HG03060 (cell line): ENCODE results near the gene POLD4.

Source experiments
- ATAC-seq: cut with Tn5 transposase; IDR thresholded peaks from one replicate; pipeline ENCODE4 v1.9.1; 2021; ENCODE audit warnings: low read depth, moderate number of reproducible peaks; ENCODE audit not compliant: unreplicated experiment

The POLD4 gene

DNA sequence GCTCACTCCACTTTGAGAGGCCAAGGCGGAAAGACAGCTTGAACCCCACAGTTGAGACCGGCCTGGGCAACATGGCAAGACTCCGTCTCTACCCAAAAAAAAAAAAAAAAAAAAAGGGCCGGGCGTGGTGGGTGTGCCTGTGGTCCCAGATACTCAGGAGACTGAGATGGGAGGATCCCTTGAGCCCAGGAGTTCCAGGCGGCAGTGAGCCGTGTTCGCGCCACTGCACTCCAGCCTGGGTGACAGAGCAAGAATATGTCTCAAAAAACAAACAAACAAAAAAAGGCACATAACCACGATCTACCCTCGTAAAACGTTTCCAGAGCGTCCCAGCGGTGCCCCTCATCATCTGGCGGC lies 37.6 kb upstream of the POLD4 start:
- no peak for ATAC-seq

DNA sequence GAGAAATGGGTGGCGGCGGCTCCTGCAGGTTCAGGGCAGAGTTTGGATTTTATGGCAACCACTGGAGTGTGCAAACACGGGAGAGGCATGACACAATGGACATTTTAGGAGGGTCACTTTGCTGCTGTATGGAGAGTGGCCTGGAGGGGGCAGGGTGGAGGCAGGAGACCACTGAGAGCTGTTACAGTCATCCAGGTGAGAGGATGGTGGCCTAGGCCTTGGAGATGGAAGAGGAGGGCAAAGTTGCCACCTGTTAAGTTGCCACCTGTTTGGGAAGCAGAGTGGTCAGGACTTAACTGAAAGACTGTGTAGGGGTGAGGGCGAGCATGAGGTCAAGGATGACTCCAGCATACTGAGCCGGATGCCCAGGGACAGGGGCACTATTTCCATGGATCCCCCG lies 36.1 kb upstream of the POLD4 start:
- ATAC-seq: no peak

DNA sequence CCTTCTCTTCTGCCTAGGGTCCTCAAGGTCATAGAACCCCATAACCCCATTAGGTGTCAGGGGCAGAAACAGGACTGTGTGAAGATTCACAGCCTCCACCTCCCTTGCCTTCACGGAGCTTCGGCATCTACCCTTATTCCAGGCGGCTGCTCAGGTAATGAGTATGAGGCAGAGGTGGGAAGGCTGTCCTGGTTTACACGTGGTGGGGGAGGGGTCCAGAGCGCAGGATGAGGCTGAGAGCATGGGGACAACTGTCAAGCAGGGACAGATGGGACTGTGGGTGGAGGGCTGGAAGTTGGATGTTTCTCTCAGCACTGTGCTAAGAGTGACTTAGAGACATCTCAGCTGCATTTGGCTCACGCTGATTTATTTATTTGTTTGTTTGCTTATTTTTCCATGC lies 34.2 kb upstream of the POLD4 start:
- no peak for ATAC-seq

DNA sequence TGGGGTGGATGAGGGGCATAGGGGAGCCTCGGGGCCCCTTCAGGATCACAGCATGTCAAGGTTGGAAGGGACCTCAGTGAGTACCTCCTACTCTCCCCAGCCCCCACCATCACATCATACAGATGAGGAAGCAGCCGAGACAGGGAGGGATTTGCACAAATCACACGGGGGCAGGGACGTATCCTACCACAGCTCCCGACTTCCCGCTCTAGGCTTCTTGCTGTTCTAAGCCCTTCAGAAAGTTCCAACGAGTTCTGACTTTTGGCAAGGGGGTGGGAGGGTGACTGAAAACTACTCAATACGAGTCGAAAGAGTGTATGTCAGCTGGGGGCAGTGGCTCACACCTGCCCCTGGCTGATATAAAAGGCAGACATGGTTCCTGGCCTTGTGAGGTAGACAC lies 33.7 kb upstream of the POLD4 start:
- no peak for ATAC-seq

DNA sequence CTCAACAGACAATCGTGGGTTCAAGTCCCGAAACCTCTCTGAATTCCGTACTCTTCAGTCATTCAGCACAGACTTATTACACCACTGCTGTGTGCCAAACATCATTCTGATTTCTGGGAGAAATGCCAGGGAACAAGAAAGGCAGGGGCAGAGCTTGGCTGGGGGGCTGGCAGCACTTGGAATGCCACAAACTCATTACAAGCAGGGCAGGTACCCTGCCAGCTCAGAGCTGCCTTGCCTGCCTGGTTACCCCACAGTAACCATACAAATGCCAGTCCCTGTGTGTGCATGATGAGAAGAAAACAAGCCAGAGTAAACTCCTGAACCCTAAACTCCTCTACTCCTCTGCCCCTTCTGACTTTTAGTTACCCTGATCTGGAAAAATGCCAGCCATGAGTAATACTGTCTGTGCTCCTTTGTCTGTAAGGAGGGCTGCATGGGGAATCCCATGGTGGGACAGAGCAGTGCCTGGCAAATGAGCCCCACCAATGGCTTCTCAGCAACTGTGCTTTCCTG lies 31.6 kb upstream of the POLD4 start:
- no peak for ATAC-seq

DNA sequence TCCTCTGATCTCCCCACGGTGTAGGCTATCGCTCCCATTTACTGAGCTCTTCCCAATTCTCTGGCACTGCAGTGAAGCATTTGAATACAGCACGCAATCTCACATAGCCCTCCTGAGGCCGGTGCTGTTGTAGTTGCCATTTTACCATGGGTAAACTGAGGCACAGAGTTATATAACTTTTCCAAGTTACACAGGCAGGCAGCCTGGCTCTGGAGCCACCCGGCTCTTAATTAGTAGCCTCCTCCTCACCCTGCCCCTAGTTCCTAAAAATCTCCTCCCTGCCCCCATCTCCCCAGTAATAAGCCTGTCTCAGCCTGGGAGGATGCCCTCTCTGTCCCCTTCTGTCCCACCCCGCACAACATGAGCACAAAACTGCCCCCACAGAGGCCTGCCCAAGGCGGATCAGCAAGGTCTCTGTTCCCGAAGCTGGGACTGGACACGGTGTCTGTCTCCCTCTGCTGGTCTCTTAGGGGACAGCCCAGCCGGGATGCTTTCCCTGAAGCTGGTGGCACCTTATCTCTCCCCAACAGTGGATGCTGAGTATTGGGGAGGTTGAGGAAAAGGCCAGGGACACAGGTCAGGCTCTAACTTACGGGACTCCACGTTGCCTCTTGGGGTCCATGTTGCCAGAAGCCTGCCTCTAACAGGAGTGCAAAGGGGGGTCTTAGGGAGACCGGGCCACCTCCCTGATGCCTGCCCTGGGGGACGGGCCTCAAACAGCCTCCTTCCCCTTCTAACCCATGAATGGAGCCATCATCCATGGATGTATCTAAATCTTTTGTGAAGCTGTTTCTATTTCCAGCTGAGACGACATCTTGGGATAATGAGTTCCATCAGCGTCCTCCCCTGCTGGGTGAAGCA lies 29.2 kb upstream of the POLD4 start:
- no peak for ATAC-seq

DNA sequence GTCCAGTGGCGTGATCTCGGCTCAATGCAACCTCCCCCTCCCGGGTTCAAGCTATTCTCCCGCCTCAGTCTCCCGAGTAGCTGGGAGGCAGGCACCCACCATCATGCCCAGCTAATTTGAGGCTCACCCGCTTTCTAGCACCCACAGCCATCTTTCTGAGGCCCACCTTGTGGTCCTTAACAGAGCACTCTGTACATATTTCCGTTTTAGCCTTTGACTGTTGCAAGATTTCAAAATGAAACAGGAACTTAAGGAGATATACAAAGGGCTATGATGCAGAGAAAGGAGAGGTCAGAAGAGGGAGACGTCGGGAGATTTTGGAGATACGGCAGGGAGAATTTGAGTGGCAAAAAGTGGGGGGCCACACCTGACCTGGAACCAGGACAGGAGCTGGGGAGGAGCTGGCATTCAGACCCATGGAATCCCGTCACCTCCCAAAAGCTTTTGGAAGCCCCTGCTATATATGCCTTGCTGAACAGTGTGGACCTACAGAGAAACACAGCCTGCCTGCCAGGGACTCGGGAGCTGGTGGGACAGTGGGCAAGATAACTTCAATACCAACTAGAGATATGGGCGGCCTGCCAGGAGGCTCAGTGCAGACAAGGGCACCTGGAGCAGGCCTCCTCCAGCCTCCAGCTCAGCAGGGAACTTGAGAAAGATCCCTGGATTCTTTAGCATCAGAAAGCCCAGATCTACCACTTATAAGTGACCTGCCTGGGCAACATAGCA lies 28.1 kb upstream of the POLD4 start:
- ATAC-seq: no peak

DNA sequence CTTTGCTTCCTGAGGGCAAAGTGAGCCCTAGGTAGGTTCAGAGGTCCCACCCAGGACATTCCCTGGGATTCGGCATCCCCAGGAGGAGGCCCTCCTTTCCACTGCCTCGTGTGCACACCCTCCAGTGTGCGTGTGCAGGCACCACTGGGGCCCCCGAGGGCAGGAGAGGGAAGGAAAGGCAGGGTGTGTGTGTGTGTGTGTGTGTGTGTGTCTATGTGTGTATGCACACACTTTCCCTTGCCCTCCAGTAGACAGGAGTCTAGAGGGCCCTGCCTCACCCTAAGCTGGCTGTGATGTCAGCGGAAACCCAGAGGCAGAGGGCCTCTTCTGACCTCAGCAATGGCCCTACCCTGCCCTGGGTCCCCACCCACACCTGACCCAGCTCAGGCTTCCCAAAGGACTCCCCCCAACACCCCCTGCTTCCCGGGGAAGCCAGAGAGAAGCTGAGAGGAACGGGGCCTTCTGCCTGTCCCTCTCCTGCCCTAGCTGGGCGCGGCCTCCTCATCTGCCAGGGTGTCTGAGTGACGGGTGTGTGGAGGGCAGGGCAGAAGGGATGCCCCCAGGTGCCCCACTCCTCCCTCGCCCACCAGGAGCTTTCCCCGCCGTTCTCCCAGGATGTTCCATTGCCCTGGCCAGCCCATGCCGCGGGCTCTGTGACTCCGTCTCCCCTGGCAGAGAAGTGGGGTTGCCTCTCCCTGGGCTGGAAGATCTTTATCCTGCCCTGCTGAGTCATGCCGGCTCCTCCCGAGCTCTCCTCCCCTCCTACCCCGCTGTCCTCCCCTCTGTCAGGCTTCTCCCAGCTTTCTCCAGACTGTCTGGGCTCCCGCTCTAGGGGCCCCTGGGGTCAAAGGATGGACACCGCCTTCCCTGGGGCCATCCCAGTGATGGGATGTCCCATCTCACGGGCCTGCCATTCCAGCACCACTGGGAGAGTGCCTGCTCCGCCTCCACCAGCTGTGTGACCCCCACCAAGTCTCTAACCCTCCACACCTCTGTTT lies 26.0 kb upstream of the POLD4 start:
- ATAC-seq: no peak

DNA sequence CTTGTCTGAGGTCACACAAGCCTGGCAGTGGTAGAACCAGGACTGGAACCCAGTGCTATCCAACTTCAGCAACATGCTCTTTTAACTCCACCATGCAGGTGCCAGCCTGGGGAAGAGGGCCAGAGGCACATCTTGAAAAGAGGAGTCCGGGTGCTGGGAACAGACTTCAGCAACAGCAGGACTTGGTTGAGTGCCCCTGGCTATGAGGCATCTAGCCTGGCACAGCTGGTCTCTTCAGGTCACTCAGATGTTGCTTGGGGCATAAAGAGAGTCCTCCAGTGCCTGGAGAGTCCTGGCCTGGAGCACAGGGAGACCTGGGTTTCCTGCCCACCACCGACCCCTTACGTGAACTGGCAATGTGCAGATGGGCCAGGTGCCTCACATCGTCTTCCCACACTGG lies 25.2 kb upstream of the POLD4 start:
- ATAC-seq: no peak

DNA sequence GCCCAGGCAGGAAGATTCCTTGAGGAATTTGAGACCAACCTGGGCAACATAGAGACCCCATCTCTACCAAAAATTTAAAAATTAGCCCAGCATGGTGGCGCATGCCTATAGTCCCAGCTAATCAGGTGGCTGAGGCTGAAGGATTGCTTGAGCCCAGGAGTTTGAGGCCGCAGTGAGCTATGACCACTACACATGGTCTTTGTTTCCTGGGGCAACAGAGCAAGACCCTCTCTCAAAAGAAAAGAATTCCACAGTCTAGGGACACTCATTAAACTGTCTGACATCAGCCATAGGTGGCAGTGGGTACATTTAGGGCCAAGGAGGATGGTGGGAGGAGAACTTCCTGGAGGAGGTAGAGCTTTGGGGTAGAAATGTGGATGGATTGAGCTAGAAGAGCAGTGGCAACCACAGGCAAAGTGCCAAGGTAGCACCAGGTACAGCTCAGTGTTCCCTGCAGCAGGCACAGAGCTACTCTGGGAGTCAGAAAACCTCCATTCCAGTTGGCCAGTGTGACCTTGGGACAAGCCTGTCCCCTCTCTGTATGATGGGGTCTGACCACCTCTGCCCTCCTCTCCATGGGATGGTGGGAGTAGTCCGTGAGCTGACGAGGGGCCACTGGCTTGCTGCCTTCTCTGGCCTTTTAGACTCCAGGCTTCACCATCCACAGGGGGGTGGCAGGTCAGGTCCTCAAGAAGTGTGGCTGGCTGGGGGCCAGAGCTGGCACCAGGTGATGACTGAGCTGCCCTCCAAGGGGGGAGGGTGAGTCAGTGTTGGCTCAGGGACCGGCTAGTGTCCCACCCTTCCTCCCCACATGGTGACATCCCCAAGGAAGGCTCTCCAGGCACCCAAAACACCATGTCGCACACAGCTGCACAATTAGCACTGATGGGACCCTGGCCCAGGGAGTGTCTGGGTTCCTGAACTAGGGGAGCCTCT lies 23.8 kb upstream of the POLD4 start:
- no peak for ATAC-seq

DNA sequence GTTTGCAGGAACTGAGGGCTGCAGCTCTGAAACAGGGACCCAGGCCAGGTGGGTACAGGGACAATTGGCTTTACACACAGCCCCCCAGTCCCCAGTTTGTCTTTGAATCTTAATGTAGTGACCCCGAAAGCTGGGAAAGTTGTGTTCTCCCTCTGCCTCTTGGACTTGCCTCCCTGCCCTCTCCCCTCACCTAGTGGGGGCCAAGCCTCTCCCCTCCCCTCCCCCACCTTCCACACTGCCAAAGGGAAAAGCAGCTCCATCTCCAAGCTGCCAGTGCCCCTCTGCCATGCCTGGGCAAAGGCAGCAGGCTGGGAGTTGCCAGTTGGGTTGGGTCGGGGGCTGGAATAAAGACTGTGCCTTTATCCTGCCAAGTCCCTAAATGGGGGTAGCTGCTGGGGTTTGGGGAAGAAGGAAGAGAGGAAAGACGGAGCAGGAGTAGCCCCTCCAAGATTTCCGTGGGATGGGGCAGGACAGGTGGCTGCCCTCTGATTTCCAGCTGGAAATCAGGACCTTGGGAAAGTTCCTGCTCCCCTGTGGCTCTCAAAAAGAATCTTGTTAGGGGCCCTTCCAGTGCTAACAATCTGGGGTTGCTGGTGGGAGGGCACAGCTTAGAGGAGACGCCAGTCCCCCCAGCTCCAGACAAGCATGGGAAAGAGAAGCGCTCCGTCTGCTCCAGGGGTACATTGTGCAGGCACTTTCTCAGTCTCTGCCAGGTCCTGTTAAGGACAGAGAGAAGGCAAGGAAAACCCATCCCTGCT lies 22.9 kb upstream of the POLD4 start:
- ATAC-seq: no peak

DNA sequence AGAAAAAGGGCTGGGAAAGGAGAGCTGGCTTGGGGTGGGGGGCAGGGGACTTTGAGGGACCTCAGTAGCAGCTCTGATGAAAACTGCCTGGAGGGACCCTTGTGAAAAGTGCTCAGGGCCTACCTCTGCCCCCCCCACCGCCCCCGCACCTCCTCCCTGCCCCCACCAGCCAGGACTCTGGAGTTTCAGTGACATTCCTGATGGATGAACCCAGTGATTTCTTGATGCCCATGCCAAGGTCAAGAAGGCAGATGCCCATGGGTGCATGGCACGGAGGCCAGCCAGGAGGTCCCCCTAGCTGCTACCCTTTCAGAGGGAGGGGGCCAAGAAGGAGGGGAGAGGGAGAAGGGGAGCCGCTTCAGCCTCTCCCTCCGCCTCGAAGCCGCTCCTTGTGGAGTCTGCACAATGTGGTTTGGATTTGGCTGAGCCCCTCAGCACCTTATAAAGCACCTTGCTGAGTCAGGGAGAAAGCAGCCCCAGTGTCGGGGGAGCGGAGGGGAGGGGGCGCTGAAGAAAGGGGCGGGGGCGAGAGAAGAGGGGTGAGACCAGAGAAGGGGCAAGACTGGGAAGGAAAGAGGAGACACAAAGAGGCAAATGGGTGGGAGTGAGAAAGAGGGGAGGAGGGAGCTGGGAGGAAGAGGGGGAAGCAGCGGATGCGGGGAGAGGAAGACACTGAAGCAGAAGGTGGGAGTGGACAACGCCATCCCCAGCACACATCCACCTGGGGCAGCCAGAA lies 22.1 kb upstream of the POLD4 start:
- no peak for ATAC-seq

DNA sequence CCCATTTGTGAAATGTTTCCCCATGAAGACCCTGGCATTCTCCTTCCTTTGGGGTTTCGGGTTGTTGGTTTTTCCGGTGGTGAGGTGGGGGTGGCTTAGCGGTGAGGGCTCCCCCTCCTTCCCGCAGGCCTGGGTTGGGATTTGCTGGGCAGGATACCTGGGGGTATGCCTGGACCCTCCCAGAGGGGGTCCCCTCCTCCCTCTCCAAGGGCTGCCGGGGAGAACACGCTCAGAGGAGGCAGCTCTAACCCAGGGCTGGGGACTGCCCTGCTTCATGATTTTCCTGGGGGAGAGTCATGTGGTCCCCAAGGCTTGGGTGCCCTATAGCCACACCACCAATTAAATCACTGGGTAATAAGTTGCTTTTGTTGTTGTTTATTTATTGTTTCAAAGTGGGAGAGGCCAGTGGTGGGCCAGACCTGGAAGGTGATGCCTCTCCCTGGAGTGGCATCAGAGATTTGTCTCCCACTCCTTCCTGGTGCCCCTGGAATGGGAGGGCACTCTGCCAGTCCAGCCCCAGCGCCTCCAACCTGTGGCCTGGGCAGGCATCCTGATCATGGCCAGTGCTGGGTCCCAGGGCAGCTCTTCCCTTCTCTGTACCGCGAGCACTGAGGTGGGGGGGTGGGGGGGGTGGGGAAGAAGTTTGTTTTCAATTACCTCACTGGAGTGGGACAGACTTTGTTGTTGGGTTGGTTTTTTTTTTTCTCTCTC lies 21.4 kb upstream of the POLD4 start:
- no peak for ATAC-seq

DNA sequence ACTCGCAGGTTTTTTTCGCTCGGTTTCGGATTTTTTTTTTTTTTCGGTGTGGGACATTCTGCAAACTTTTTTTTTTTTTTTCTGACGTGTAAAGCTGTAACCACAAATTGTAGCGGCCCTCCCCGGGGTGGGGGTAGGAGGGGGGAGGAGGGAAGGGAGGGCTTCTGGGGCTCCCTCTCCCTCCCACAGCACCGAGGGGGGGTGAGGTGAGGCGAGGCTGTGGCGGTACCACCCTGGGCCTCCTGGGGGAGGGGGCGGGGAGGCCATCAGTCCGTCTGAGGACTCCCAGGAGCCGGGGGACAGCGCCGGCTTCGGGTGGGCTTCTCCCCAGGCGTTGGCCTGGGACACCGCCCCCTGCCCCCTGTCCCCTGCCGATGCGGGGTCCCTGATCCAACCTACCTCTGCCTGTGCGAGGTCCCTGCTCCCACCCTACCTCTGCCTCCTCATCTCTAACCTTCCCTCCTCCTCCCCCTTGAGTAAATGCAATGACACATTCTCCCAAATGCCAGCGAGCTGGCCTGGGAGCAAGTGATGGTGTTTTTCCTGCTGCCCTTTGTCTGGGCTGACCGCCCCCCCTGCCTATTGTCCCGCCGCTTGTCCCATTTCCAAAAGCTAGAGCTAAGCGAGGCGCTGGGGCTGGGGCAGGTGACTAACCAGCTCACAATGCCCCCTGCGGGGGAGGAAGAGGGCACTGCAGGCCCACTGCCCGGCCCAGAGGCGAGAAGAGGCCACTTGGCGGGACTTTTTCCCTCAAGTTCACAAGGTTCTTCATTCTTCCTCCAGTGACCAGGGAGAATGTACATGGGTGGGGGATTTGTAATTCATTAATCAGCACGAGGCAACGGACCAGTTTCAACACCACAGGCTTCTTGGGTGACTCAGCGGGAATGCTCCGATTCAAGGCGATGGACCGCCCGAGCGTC lies 20.6 kb upstream of the POLD4 start:
- no peak for ATAC-seq

DNA sequence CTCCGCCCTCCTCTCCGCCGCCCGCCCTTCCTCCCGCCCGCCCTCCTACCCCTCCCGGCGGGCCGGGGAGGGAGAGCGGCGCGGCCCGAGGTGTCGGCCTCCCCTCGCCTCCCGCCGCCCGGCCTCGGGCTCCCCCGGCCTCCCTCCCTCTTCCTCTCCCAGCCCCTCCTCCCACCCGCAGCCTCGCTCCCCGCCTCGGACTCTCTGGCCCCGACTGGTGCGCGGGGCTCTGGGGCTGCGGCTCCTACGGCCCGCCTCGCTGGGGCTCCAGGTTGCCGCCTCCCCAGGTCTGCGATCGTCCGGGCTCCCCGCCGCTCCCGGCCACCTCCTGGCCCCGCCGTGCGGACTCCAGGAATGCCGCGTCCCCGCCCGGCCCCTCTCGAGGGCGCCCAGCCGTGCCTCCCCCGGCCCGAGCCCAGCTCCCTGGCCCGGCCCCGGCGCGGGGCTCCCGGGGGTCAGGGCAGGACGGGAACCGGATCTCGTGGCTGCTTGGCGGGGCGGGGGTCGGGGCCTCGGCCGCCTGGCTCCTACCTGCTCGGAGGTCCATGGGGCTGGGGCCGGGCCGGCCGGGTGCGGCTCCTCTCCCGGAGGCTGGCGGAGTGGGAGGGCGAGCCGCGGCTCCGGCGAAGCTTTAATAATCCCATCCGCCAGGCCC lies 19.8 kb upstream of the POLD4 start, which contains the start of gene CLCF1:
CLCF1 (minus strand) TSS at position 606 of the 655 bp plus-strand sequence; CDS start at position 547, 59 bp downstream.
- no peak for ATAC-seq
